Erythroblast (primary cell): Measurements from ENCODE around the gene YOD1.

Source experiments
- DNase-seq, 2 experiments: peaks; one replicate each; lab custom pipeline; 2025; lab: John Stamatoyannopoulos, UW
- GATA1 ChIP-seq: IDR thresholded peaks from 2 replicates; pipeline ENCODE4 v1.6.1; 2011; ENCODE audit warnings: low read depth, mild to moderate bottlenecking, control low read depth, low read length, moderate library complexity
- POLR2A ChIP-seq: IDR thresholded peaks from 2 replicates; pipeline ENCODE4 v1.6.1; 2011; ENCODE audit warnings: mild to moderate bottlenecking, low read length

YOD1 gene

GRCh38 chr1:207006914-207007313 lies 44.1 kb downstream of the YOD1 start:
- TF ChIP-seq GATA1 (no peak), POLR2A (no peak)
- peak in 1 of 2 experiments; percentile 14 for DNase-seq

- no peak for DNase-seq
- TF ChIP-seq GATA1 (no peak), POLR2A (no peak)
Observed at GRCh38 chr1:207006083-207006482, 44.9 kb downstream of the YOD1 start.

GRCh38 chr1:207004931-207005830 lies 45.8 kb downstream of the YOD1 start:
- no peak for TF ChIP-seq POLR2A
- no peak for TF ChIP-seq GATA1
- peak; percentile 59 to 77 for DNase-seq

- no peak for DNase-seq
- TF ChIP-seq POLR2A = no peak
- no peak for TF ChIP-seq GATA1
Observed at GRCh38 chr1:207003210-207003609, 47.8 kb downstream of the YOD1 start.

GRCh38 chr1:207002724-207003146 lies 48.3 kb downstream of the YOD1 start:
- no peak for DNase-seq
- TF ChIP-seq GATA1 (no peak), POLR2A (no peak)

- DNase-seq = no peak
- TF ChIP-seq GATA1 = no peak
- TF ChIP-seq POLR2A = no peak
Observed at GRCh38 chr1:207001492-207002245, 49.3 kb downstream of the YOD1 start.

GRCh38 chr1:207000651-207001291 lies 50.2 kb downstream of the YOD1 start:
- TF ChIP-seq POLR2A (no peak), GATA1 (no peak)
- DNase-seq = no peak

- TF ChIP-seq GATA1 (no peak), POLR2A (no peak)
Observed at GRCh38 chr1:206998816-206999215, 52.2 kb downstream of the YOD1 start.

More at GRCh38 chr1:206998816-206999215, 52.2 kb downstream of the YOD1 start:
- DNase-seq = no peak
